ENCODE results near the gene MRPL34. TPM values are rescaled to one million over a fixed set of nuclear protein-coding genes. Genes with fewer than 3 reads are reported as not detected.

MRPL34 gene
- total and polyA plus RNA-seq, 9 of the 15 experiments (the other 6 are each of a cell fraction or from before 2014, with no cell fraction given), result 11.5 to 256 (median 72.5) TPM

DNA sequence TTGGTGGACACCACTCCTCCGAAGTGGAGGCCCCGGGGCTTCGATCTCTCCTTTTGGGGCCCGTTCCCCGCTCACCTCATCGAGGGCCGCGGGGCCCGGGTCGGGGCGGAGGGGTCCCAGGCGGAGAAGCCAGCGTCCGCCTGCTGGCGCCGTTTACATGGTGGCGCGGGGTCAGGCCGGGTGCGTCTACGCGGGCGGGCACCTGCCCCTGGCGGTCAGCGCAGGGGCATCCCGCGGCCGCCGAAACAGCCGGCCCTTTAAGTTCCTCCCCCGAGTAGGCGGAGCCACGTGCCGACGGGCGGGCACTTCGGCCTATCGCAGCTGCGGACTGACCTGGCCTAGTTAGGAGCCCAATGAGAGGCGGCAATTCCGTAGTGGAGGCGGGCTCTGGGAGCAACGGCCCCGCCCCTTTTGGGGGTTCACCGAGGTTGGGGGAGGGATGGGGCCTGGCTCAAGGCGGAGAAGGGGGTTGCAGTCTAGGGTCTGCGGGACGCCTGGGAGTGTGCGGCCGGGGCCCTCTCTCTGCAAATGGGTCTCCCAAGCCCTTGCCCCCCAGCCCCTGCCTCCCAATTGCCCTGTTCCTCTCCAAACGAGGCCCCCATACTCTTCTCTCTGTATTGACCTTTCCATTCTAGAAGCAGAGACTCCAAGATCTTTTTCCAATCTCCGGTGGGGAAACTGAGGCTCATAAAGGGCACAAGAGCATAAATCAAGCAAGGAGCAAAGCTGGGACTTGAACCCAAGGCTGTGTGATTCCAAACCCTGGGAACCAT, 2.3 kb upstream of the MRPL34 start, which contains the start of gene ABHD8 (continued):
- TF ChIP-seq TFE3 (CRISPR knock-in tag; IDR thresholded peaks at IDR 0.05) (no peak), TGIF2 (CRISPR knock-in tag; IDR thresholded peaks at IDR 0.05) (no peak), MNT (conservative IDR thresholded peaks at IDR 0.05) (peak; percentile 78 to 86), ZNF77 (CRISPR knock-in tag; IDR thresholded peaks at IDR 0.05) (no peak), RUNX1 (IDR thresholded peaks at IDR 0.05; ENCODE audit: low read depth) (no peak), SP1 (CRISPR knock-in tag; IDR thresholded peaks at IDR 0.05) (peak; percentile 100), ZMIZ1 (IDR thresholded peaks at IDR 0.05; ENCODE audit: low read depth in 2 of 2, low read length in 2 of 2) (peak in 1 of 2 experiments; percentile 37; a peak in 1 of 4 replicates), ARHGAP35 (IDR thresholded peaks at IDR 0.05; ENCODE audit: partially characterized antibody) (no peak), MBD2 (IDR thresholded peaks at IDR 0.05; ENCODE audit: borderline replicate concordance, low read depth) (peak; percentile 94), KAT8 (IDR thresholded peaks at IDR 0.05; ENCODE audit: low read depth) (no peak), NCOA6 (IDR thresholded peaks at IDR 0.05) (no peak), ZNF316 (IDR thresholded peaks at IDR 0.05) (no peak), ZBTB5 (IDR thresholded peaks at IDR 0.05) (no peak)
- TF ChIP-seq, protein P1, sequence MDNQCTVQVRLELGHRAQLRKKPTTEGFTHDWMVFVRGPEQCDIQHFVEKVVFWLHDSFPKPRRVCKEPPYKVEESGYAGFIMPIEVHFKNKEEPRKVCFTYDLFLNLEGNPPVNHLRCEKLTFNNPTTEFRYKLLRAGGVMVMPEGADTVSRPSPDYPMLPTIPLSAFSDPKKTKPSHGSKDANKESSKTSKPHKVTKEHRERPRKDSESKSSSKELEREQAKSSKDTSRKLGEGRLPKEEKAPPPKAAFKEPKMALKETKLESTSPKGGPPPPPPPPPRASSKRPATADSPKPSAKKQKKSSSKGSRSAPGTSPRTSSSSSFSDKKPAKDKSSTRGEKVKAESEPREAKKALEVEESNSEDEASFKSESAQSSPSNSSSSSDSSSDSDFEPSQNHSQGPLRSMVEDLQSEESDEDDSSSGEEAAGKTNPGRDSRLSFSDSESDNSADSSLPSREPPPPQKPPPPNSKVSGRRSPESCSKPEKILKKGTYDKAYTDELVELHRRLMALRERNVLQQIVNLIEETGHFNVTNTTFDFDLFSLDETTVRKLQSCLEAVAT (IDR thresholded peaks at IDR 0.05), result 0 out of 4 replicates have a peak, but pooled peaks of 1 of the 2 experiments have one; percentile 36
- TF ChIP-seq, protein P2, sequence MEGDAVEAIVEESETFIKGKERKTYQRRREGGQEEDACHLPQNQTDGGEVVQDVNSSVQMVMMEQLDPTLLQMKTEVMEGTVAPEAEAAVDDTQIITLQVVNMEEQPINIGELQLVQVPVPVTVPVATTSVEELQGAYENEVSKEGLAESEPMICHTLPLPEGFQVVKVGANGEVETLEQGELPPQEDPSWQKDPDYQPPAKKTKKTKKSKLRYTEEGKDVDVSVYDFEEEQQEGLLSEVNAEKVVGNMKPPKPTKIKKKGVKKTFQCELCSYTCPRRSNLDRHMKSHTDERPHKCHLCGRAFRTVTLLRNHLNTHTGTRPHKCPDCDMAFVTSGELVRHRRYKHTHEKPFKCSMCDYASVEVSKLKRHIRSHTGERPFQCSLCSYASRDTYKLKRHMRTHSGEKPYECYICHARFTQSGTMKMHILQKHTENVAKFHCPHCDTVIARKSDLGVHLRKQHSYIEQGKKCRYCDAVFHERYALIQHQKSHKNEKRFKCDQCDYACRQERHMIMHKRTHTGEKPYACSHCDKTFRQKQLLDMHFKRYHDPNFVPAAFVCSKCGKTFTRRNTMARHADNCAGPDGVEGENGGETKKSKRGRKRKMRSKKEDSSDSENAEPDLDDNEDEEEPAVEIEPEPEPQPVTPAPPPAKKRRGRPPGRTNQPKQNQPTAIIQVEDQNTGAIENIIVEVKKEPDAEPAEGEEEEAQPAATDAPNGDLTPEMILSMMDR (IDR thresholded peaks at IDR 0.05 in 2 of 3, conservative IDR thresholded peaks at IDR 0.05 in 1 of 3; ENCODE audit: insufficient read depth in 2 of 3, low read depth in 1 of 3, low read length in 3 of 3), result peak; percentile 70 to 89 (median 70); a peak in 5 of 6 replicates

Data from K562 (cell line).